ENCODE results near the gene CEP97.

CEP97 gene

DNA sequence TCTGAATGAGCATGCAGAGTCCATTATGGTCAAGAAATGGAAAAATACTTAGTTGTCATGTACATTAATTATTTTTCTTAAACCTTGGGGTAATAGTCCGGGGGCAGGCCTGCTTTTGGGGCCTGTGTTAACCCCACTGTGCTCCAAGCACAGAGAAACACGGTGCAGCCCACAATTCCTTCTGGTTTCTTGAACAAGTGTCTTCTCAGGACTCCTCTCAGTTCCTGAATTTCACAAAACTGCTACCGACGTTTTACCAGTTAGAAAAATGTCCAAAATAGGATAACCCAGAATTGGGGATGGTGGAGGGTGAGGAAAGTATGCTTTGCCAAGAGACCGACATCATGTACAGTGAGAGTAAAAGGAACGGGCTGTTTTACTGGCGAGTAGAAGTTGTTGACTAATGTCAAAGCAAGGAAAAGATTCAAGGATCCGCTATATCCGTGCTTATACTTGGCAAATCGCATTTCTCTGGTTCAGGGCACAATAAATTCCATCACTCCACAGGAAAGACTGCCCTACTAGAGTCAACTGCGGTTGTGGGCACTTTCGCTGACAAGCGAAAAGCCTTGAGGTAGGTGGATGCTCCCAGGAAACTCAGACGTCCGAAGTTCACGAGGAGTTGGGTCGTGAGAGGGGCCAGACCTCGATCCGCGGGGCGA lies 54.1 kb downstream of the CEP97 start:
- DNase-seq = no peak

DNA sequence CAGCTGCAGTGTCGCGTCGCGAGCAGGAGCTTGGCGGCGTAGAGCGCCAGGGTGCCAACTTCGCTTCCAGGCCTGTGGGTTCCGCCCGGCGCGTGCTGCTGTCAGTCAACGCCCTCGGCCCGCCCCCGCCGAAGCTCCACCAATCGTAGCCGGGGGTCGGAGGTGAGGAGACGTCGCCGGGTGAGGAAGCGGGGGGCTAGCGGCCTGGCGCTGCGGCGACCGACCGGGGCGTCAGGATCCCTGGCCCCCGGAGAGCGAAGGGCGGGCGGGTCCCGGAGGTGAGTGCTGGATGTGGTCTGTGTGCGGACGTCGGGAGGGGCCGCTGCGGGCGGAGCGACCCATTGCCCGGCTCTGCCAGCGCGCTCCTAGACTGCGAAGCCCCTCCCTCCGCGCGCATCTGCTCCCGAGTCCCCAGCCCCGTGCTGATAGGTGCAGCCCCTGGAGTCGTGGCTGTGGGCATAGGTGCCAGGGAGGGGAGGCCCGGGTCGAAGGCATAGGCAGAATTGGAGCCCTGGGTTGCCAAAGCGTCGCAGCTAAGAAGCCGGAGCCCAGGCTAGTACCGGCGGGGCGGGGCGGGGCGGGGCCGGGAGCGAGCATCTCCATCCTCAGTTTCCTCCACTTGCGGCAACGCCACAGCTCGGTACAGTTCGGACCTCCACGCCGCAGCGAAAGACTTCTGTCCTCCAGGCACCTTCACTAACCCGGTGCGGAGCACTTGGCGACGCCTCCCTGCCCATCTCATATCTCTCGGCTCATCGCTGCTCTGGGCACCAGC lies 54.8 kb downstream of the CEP97 start, which contains the start of gene NXPE3:
Gene NXPE3, plus strand, starts transcription at position 165 of the 775 bp plus-strand sequence. CDS start 6,386 bp downstream, outside the sequence.
- DNase-seq = peak; percentile 93

DNA sequence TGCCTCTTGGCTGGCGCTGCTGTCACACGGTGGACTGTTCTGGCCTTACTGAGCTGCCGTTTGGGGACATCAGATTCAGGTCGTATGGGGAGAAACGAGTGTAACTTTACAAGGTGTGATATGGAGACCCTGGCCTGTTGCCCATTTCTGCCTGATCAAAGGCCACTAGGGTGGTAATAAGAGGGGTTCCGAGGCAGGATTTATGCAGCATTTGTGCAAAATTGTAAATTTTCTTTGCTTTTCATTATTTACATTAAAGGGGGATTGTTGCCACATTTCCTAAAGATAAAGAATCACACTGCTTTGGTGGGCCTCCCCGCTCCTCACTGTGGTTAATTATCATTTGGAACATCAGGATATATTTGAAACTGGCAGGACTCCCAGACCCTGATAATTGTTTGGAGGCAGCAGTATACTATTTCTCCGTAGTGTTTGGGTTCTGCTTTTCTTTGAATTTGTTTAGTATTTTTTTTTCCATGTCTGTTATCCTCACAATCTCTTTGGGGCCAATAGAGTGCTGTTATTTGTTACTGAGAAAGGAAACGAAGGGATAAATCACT lies 55.5 kb downstream of the CEP97 start:
- DNase-seq = no peak

DNA sequence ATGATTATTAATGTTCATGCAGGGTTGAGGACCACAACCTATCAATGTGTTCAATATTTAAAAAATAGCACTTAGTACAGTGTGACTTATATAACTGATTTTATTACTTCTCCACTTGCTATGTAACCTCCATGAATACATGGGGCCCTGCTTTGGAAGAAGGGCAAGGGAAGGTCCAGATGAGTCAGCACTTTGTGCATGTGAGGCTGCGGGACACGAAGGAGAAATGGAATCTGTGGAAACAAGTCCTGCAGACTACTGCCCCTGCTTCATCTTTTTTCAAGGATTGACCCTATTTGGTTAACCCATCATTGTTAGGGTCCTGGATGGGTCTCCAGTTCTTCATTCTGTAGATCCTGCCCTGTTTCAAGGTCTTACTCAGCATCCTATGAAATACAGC lies 56.2 kb downstream of the CEP97 start:
- no peak for DNase-seq

DNA sequence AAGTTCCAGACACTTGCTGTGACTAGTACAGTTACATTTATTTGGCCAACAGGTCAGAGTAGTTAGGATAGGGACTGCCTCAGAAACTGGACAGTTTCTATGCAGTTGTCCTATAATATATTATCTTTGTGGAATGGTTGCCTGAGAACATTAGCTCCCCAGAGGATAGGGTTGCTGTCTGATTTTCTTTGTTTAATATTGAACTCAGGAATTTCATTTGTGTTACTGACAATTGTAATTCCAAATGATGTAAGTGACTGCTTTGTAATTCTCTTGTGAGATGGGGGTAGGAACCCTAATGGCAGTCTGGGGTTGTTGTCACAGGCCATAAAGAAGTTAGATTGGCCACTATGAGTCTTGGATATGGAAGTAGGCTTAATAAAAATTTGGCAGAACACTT lies 56.8 kb downstream of the CEP97 start:
- no peak for DNase-seq

DNA sequence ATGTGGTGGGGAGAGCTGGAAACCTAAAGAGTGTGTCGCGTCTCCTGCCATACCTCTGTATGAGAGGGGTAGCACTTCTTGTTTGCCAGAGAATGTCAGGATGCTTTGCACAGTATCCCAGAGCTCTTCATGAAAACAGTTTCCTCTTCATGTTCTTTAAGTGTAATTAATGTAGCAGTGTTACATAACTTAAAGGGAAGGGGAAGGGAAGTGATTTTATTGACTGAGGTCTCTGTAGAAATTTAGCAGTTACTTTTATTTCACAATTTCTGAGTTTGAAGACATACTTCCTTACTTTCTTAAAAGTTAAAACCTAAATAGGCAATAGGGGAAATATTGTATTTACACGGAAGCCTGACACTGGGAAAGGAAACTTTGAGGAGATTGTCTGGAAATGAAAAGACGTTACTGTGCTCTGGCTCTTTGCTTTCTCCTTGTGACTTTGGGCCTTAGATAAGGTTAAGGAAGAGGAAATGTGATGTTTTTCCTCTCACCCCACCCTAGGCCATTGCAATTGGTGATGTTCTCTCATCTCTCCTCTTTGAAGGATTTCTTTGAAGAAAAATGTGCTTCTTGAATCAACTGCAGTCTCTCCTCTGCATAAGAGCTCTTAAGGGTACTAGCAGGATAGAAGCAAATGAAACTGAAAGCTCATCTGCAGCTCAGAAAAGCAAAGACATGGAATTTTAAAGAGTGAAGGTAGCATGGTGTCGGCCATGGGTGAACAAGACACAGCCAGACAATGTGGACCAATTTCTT lies 60.6 kb downstream of the CEP97 start:
- DNase-seq = no peak

DNA sequence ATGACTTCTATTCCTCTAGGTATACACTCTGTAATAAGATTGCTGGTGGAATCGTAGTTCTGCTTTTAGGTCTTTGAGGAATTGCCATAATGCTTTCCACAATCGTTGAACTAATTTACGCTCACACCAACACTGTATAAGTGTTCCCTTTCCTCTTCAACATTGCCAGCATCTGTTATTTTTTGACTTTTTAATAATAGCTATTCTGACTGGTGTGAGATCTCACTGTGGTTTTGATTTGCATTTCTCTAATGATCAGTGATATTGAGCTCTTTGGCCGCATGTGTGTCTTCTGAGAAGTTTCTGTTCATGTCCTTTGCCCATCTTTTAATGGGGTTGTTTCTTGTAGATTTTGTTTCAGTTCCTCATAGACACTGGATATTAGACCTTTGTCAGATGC lies 67.4 kb downstream of the CEP97 start:
- no peak for DNase-seq

DNA sequence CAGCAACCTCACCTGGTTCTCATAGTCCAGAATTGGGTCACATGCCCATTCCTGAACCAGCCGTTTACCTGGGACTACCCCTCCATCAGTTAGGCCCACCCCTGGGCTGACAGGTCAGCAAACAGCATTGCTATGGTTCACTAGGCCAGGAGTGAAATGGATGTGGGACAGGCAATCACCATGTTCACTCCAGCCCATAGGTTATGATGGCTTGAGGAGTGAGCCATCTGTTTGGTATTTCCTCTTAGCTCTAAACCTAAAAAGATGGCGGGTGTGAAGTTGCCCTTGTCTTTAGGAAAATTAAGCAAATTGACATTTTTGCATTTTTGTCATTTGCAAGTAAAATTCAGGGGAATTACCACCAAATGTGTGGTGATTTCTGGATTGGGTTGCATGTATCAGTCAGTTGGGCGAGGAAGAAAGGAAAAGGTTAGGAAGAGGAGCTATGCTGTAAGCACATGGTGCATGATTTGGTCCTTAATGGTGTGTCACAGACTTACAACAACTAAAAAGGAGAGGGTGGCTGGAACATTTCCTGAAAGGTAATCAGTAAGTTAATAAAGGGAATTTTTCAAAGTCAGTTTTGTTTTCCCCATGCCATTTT lies 71.8 kb downstream of the CEP97 start:
- no peak for DNase-seq

DNA sequence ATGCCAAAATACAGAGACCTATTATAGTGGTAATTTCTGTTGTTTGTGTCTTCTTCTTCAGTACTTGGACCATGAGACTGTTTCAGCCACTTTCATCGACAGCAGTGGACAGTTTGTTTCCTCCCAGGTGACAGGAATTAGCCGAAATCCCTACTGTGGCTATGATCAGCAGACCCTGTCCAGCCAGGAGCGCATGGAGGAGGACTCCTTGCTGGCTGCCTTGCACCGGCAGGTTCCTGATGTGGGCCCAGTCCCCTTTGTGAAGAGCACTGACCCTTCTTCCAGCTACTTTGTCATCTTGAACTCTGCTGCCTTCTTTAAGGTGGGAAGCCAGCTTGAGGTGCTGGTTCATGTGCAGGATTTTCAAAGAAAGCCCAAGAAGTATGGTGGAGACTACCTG lies 76.8 kb downstream of the CEP97 start:
- DNase-seq = no peak

DNA sequence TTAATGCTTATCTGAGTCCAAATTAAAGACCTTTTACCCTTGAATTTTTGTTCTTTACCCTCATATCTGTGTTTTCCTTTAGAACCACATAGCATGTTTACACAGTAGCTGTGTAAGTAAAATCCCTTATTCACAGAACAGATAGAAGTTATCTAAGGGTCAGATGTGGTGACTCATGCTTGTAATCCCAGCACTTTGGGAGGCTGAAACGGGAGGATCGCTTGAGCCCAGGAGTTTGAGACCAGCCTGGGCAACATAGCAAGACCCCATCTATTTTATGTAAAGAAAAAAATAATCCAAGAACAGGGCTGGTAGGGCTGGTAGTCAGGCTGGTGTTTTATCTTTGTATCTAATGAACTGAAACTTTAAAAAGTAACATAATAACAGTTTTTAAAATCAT lies 77.8 kb downstream of the CEP97 start:
- DNase-seq = no peak

DNA sequence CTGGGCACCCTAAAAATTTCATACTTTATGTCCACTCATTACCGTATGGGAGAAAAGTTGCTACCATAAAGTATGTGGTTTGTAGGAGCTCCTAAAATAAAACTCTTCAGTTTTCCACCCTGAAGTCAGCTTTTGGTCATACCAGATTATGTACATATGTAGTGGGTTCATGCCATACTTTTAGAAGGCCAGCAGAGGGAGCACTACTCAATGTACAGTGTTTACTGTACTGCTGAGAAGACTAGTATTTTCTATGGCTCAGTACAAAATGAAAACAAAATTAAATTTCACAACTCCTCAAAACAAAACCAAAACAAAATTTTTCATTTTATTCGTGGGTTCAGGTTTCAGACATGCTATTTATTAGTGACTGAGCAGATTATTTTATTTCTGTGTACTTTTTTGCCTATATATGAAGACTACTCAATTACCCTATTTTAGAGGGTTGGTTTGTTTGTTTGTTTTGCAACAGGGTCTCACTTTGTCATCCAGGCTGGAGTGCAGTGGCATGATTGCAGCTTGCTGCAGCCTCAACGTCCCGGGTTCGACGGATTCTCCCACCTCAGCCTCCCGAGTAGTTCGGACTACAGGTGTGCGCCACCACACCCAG lies 78.9 kb downstream of the CEP97 start:
- DNase-seq = peak; percentile 31

DNA sequence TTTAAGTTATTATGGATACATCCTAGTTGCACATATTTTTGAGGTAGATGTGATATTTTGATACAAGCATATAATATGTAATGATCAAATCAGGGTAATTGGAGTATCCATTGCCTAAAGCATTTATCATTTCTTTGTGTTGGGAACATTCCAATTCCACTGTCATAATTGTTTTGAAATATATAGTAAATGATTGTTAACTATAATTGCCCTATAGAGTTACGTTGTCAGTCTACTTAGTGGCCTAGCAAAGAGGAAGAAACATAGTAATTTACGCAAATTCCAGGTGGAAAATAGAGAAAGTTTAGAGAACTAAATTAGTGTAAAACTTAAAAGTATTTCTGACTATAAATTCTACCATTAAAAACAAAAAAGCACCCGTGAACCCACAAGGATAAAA lies 79.5 kb downstream of the CEP97 start:
- DNase-seq = no peak

DNA sequence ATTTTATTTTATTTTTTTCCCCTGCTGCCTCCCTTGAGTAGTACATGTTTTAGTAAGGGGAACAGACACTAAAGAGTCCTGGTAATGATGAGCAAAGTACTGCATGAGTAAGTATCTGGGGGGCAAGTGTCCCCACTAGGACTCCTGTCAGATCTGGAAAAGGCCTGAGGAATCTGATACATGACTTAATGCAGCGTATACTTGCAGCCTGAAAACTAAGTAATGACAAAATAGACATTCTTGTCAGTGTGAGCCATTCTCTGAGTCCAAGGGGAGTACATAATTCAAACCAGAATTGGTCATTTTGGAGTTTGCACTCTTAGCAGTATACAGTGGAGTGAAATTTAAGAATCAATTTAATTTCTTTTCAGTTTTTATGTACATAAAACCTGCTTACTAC lies 82.1 kb downstream of the CEP97 start:
- no peak for DNase-seq

DNA sequence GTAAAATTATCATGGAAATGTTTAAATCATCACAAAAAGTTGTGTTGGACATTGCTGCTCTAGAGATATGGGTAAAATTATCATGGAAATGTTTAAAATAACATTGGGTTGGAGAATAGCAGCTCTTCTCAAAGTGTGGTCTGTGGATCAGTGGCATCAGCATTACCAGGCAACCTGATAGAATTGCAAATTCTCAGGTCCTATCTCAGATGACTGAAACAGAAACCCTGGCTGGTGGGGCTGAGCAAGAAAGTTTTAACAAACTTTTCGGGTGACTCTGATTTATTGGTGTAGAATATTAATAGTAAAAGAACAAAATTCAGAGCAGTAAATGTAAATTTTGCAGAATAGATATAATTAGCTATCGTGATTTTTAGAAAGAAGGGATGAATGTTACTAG lies 83.5 kb downstream of the CEP97 start:
- DNase-seq = no peak

DNA sequence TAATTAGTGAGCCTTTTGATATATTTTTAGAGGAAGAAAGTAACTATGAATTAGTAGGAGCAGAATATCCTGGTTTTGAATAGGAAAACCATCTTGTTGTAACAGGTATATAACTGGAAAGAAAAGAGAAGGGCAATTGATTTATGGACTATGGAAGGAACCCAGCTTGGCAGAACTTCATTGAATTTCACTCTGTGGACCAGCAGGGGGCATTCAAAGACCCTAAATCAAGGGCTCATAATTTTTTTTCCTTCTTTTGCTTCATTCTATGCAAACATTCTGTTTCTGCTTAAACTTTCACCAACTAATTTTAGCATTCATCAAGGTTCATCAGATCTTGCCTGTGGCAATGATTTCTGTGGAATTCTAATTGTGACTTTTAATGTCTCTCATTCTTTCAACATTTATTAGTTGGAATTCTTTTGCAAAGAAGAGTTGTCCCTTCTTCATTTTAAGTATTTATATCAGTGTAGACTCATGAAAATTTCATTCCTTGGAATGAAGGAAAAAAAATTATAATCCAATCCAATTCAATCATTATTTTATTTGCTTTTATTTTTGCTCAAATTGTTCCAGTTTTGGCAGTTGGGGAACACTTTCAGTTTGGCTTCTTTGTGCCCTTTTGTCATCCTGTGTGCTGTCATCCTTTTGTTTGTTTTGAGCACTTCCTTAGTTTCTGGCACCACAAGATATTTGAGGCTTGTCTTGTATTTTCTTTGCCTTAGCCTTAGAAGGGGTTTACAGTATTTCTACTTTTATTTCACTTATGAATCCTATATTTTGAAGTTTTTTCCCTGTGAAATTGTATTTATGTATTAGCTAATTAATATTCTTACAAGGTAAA lies 85.0 kb downstream of the CEP97 start:
- peak; percentile 29 for DNase-seq

DNA sequence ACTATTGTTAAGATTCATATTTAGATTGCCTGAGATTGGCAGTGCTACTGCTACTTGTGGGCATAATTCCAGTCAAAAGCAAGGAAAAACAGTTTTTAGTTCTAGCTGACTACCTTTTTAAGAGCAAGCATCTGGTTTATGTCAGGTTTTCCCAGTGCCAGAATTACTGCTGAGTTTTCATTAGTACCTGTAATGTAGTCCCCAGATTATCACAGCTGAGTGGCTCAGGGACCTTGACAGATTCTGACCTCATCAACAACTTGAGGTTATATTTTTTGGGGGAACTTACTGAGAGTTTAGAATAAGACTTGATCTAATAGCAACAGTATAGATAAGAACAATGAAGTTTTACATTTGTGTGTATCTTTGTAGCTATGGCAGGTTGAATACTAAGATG lies 85.6 kb downstream of the CEP97 start:
- no peak for DNase-seq

DNA sequence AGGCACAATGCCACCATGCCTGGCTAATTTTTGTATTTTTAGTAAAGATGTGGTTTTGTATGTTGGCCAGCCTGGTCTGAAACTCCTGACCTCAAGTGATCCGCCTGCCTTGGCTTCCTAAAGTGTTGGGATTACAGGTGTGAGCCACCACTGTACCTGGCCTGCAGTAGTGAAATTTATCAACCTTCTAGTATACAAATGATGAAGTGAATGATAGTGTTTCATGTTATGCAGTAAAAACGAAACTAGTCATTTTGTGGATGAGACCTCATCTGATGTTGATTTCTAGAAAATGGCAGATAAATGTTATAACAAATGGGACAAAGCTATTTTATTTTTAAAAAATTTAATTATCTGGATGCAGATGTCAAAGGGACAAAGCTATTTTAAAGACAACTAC lies 87.5 kb downstream of the CEP97 start:
- no peak for DNase-seq

DNA sequence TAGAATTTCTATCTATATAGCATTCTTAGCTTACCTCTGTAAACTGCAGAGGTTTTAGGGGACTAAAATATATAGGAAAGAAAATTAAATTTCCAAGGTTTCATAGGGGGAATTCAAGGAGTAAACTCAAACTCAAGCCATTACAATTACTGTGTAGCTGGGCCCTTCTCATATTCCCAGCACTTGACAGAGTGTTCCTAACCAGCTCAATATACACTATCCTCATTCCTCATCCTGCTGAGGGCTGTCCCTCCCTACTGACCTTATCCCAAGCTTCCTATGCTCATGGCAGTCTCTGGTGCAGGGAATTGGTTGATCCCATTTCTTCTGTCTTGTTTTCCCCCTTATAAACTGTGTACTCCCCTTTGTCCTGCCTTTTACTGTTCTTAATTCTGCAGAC lies 88.5 kb downstream of the CEP97 start:
- no peak for DNase-seq

DNA sequence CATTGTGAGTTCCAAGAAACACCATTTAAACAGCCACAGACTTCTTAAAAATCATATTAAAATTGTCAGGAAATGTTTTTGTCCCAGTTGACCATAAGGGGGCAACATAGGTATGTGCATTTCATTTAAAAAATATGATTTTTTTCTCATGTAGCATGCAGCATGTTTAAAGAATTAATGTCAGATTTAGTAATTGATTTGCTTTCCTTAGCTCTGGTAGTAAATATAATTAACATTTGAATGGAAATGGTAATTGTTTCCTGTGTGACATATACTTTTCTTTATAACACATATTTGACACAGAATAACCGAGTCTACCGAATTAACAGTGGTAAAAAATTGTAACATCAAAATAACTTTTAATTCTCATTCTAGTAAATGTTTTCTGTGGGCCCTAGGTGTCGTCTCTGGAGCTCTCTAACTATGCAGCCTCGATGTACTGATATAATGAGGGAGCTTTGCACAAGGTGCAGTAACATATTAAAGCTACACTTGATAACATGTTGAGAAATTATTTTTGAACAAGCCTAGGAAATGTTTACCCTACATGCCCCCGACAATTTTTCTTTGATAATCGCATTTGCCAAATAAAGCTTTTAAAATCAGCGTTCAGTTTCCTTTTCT lies 89.5 kb downstream of the CEP97 start:
- no peak for DNase-seq

DNA sequence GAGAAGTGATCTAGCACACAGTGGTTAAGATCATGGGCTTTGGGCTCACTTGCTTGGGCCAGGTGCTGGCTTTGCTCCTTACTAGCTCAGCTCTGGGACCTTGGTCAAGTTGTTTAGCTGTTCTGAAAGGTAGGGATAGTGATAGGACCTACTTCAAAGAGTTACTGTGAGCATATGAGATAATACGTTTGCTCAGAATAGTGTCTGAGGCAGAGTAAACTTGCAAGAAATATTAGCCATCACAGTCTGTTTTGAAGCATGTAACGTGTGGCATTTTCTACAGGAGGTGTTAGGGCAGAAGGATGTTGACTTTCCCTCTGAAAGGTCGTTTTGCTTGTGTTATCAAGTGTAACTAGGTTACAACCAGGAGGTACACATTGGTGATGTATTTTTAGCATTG lies 90.4 kb downstream of the CEP97 start:
- DNase-seq = no peak
